CD4-positive, alpha-beta T cell treated with Interleukin-4 for 4 hours (primary cell): Measurements from ENCODE around the gene KCNIP3.

Experiments used
- DNase-seq: peaks from one replicate; pipeline ENCODE4 v3.0.0-alpha.2; 2020

Gene KCNIP3

DNA sequence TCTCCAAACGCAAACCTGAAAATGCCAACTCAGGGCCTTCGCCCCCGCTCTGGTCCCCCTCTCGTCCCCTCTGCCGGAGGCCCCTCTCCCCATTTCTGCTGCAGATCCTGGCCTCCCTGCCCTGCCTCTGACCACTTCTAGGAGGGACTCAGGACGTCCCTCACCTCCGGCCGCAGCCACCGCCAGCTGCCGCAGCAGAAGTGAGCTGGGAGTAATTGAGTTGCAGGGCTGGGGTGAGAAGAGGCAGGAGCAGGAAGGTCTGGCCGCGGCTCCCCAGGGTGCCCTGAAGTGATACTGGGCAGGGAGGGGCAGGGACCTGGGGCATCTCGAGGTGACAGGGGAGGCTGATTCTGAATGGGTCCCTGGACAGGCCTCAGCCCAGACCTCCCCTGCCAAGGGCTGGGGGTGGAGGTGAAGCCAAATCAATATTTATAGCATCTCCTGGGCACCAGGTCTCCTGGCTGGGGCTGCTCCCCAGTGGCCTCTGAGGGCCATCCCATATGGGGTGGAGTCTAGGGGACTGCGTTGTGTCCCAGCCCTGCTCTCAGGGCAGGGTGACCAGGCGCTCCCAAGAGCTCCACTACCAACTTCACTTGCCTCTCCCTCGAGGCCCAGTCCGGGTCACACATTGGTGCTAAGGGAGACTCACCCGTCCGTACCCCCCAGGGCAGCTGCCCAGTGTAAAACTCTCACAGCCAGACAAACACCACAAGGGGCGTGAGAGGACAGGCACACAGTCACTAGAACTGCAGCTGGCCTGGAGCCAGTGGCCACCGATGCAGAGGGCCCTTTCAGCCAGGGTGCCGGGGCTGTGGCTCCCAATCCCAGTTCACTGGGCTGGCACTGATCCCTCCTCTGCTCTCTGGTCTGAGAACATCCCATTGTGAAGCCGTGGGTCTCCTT lies 33.0 kb downstream of the KCNIP3 start:
- DNase-seq = no peak

- DNase-seq = no peak
Measured at GRCh38 chr2:95330794-95331338, 33.7 kb downstream of the KCNIP3 start.

- no peak for DNase-seq
Measured at GRCh38 chr2:95331606-95332005, 34.5 kb downstream of the KCNIP3 start.

DNA sequence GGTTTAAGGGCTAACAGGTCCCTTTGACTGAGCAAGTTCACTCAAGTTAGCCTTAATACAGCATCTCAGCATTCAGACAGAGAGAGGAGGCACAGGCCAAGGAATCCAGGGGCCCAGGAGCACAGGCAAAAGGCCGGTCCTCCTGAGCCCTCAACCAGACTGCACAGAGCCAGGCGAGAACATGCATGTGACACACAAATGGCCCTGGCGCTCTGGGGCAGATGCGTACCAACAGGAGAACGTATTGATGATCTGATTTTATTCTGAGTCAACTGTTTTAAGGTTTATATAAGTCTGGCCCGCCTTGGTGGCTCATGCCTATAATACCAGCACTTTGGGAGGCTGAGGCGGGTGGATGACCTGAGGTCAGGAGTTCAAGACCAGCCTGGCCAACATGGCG lies 34.9 kb downstream of the KCNIP3 start:
- DNase-seq = no peak

DNA sequence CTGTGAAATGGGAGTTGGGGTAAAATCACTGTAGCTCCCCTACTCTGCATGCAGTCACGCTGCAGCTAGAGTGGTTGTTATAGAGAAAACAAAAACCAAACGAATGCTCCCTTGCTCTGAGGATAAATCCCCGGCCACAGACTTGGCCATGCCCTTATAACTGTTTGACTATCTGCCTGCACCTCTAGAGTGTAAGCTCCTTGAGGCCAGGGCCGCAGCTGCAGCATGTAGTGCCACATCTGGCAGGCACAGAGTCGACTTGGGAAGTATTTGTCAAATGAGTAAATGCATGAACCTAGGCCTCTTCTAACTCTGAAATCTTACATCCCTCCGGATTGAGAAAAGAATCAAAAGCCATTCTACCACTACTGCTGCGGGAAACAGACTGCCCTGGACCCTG lies 35.9 kb downstream of the KCNIP3 start:
- DNase-seq = no peak

- DNase-seq = no peak
Measured at GRCh38 chr2:95333888-95334338, 36.8 kb downstream of the KCNIP3 start.

GRCh38 chr2:95334916-95335641 lies 37.9 kb downstream of the KCNIP3 start:
- DNase-seq = no peak

DNA sequence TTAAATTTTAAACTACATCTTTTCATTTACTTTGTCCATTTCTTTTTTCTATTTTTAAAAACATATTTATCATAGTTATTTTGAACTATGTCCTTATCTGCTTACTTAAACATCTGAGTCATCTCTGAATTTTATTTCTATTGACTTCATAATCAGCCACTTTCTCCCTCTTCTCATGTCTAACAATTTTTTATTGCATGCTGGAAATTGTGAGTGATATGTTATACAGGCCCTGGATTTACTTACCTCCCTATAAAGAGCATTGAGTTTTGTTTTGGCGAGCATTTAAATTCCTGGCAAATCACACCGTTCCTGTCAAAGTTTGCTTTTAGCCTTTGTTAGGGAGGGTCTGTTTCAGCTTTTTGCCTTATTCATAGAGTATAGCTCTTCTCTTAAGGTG lies 39.3 kb downstream of the KCNIP3 start:
- DNase-seq = no peak

GRCh38 chr2:95337829-95338228 lies 40.7 kb downstream of the KCNIP3 start:
- DNase-seq = no peak

- DNase-seq = no peak
Measured at GRCh38 chr2:95342556-95343320, 45.6 kb downstream of the KCNIP3 start.

- DNase-seq = no peak
Measured at GRCh38 chr2:95343429-95344214, 46.5 kb downstream of the KCNIP3 start.

GRCh38 chr2:95344215-95344583 lies 47.1 kb downstream of the KCNIP3 start:
- DNase-seq = no peak

DNA sequence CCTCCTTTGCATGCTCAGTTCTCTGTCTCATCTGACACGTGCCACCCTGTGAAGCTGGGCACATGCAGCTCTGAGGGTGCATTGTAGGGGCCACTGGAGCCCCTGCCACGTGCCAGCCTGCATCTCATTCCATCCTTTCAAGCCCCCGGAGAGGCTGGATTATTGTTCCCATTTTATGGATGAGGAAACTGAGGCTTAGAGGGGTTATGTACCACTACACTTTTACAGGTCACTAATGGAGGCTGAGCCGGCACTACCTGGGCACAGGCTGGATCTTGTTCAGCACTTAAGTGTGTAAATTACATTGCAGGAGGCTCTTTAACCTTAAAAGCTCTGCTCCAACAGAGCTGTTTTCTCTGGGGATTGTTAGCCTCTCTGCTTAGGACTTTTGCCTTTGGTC lies 47.5 kb downstream of the KCNIP3 start:
- no peak for DNase-seq

DNA sequence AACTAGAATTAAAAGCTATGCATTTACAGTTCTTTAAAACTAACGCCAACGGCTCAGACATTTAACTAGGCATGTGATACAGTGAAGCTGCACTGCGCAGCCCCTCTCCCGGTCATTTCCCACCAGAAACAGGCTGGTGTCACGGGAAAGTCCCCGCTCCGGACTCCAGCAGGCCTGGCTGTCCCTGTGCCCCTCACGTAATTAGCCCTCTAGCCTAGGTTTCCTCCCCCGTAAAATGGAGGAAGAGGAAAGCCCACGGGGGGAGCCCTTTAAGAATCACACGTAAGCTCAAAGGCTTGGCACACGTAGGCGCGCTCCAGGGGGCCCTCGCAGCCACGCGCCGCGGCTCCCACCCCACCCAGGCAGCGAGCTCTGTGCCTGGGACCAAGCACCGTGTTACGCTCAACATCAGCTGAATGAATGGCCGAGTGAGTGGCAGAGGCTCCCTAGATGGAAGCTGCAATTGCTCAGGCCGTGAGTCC lies 48.0 kb downstream of the KCNIP3 start:
- DNase-seq = no peak

GRCh38 chr2:95345563-95346230 lies 48.5 kb downstream of the KCNIP3 start:
- DNase-seq = peak; percentile 15

GRCh38 chr2:95346231-95346737 lies 49.1 kb downstream of the KCNIP3 start:
- no peak for DNase-seq

DNA sequence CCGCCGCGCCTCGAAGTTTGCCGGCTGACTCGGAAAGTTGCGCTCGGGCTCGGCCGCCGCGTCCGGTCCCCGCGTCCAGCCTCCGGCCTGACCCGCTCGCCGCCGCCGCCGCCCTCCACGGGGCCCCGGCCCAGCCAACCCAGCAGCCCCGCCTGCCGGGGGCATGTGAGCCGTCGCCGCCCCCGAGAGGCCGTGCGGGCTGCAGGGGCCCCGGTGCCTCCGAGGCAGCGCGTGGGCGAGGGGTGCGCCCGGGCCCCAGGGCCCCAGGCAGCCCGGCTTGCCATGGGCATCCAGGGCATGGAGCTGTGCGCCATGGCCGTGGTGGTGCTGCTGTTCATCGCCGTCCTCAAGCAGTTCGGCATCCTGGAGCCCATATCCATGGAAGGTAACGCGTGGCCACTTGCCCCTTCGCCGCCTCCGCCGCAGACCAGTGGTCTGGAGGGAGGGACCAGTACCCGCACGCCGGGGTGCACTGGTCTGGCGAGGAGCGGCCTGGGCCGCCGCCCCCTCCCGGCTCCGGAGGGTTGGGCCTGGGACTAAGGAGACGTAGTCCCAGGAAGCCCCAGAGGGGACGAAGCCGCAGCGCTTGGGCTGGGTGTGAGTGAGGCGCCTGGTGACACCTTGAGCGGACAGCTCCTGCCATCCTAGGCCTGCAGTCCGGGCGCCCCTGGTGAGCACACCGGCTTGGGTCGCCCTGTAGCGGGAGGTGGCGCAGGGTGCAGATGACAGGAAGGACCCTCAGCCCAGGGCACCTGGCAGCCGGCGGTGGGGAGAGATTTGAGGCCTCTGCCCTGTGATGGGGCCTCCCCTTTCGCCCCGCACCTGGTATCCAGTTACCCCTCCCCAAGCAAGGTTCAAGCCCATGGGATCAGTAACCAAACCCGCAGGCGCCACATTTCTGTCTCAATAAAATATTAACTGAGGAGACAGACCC lies 49.9 kb downstream of the KCNIP3 start:
- DNase-seq = no peak

DNA sequence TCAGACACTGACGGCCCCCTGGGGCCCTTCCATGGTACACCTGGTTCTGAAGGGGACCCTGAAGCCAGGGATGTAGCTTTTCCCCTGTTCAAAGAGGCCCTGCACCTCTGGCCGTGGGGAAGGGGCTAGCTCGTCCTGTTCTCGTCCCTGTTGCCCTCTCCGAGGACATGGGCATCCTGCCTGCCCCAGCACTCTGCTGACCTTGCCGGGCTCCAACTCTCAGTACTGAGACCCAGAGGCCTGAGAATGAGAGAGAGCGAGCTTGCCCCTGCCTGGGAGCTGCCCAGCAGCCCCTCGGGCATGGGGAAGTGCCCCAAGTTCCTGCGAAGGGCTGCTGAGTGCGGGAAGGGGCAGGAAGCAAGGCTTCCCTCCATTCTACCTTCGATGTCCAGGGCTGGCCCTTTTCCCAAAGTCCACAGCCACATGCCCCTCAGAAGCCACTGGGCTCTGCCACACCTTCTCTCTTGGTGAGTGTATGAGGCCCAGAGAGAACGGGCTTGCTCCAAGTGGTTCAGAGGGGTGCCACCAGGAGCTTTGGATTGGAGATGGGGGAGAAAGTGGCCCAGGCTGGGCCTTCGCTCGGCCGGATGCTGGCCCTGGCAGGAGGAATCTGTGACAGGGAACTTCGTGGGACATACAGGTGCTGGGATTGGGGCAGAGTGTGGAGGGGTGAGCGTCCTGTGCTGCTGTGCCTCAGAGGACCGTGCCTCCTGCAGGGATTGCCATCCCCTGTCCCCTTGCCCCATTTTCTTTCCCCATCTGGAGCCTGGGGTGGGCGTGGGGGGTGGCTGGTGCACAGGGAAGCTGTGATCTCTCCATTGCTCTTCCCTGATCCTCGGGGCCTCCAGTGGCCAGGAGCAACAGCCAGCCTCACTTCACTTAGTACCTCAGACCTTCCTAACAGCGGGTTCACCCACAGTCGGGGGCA lies 50.8 kb downstream of the KCNIP3 start:
- DNase-seq = no peak
